KOPT-K1 (cell line): ENCODE results near the gene SHOX.
"Not testable (repeated sequence)": the region's sequence is repeated elsewhere in the genome, so short reads cannot be mapped to it uniquely, and the experiment has no call there.

ENCODE experiments used
- H3K27ac ChIP-seq: fragments of 200-600 bp; sonication (generic); 2 replicates; pipeline ENCODE4 v1.5.1; 2016; ENCODE audit warnings: antibody characterized with exemption, mild to moderate bottlenecking, low read depth, low read length; ENCODE audit not compliant: poor library complexity, severe bottlenecking
- H3K36me3 ChIP-seq: fragments of 200-600 bp; sonication (generic); 2 replicates; pipeline ENCODE4 v1.5.1; 2017; ENCODE audit warnings: antibody characterized with exemption, mild to moderate bottlenecking, low read length, moderate library complexity; ENCODE audit not compliant: insufficient read depth
- H3K9me3 ChIP-seq: fragments of 200-600 bp; sonication (generic); 2 replicates; pipeline ENCODE4 v1.5.1; 2017; ENCODE audit warnings: antibody characterized with exemption, low read length, mild to moderate bottlenecking; ENCODE audit not compliant: insufficient read depth, poor library complexity, severe bottlenecking

Gene SHOX

DNA sequence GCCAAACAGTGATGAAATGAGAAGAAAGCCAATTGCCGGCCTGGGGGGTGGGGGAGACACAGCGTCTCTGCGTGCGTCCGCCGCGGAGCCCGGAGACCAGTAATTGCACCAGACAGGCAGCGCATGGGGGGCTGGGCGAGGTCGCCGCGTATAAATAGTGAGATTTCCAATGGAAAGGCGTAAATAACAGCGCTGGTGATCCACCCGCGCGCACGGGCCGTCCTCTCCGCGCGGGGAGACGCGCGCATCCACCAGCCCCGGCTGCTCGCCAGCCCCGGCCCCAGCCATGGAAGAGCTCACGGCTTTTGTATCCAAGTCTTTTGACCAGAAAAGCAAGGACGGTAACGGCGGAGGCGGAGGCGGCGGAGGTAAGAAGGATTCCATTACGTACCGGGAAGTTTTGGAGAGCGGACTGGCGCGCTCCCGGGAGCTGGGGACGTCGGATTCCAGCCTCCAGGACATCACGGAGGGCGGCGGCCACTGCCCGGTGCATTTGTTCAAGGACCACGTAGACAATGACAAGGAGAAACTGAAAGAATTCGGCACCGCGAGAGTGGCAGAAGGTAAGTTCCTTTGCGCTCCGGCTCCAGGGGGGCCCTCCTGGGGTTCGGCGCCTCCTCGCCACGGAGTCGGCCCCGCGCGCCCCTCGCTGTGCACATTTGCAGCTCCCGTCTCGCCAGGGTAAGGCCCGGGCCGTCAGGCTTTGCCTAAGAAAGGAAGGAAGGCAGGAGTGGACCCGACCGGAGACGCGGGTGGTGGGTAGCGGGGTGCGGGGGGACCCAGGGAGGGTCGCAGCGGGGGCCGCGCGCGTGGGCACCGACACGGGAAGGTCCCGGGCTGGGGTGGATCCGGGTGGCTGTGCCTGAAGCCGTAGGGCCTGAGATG, at the start of gene SHOX:
Gene SHOX (plus strand): TSS at position 180 of the 885 bp plus-strand sequence. CDS start 107 bp downstream, at position 287.
- Histone ChIP-seq H3K36me3 (no peaks in the 10 kb centered on the region), H3K27ac (no peak within 1 kb of the TSS), H3K9me3 (peaks cover 6% of the 10 kb centered on the region)

DNA sequence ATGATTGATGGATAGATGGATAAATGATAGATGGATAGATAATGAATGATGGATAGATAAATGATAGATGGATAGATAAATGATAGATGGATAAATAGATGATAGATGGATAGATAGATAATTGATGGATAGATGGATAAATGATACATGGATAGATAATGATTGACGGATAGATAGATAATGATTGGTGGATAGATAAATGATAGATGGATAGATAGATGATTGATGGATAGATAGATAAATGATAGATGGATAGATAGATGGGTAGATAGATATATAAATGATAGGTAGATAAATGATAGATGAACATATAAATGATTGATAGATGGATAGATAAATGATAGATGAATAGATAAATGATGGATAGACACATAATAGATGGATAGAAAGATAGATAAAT, 49.5 kb upstream of the SHOX start:
- no peaks in the 10 kb centered on the region for H3K9me3 ChIP-seq
- no peak overlapping the region for H3K27ac ChIP-seq
- no peaks in the 10 kb centered on the region for H3K36me3 ChIP-seq

DNA sequence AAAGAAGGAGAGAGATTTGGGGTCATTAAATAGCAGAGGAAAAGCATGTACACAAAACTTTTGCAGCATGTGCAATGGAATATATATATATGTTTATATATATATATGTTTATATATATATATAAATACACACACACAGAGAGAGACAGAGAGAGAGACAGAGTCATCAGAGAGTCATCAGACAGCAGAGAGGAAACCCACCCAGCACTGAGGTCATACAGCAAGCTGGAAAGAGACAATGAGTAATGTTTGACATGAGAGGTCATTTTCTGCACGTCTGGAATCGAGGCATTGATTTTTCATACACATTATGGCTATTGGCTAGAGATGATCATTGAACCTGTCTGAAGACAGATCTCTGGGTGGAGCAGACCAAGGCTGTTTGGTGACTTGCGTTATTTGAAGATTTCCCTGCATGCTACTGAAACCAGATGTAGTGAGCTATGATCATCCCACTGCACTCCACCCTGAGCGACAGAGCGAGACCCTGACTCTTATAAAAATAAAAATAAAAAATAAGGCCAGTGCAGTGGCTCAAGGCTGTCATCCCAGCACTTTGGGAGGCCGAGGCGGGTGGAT, 48.8 kb upstream of the SHOX start:
- Histone ChIP-seq H3K9me3 (no peaks in the 10 kb centered on the region), H3K27ac (no peak overlapping the region), H3K36me3 (no peaks in the 10 kb centered on the region)

DNA sequence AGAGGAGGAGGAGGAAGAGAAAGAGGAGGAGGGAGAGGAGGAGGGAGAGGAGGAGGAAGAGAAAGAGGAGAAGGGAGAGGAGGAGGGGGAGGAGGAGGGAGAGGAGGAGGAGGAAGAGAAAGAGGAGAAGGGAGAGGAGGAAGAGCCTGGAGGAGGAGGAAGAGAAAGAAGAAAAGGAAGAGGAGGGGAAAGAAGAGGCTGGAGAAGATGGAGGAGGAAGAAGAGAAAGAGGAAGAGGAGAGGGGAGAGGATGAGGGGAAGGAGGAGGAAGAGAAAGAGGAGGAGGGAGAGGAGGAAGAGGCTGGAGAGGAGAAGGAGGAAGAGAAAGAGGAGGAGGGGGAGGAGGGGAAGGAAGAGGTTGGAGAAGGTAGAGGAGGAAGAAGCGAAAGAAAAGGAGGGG, 46.0 kb upstream of the SHOX start:
- no peaks in the 10 kb centered on the region for H3K36me3 ChIP-seq
- no peaks in the 10 kb centered on the region for H3K9me3 ChIP-seq
- H3K27ac ChIP-seq: no peak overlapping the region

DNA sequence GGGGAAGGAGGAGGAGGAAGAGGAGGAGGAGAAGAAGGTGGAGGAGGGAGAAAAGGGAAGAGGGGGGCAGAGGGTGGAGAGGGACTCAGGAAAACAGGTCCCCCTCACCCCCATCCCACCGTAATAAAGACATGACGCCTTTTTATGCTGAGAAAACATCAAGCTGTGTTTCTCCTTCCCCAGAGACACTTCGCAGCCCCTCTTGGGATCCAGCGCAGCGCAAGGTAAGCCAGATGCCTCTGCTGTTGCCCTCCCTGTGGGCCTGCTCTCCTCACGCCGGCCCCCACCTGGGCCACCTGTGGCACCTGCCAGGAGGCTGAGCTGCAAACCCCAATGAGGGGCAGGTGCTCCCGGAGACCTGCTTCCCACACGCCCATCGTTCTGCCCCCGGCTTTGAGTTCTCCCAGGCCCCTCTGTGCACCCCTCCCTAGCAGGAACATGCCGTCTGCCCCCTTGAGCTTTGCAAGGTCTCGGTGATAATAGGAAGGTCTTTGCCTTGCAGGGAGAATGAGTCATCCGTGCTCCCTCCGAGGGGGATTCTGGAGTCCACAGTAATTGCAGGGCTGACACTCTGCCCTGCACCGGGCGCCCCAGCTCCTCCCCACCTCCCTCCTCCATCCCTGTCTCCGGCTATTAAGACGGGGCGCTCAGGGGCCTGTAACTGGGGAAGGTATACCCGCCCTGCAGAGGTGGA, 45.3 kb upstream of the SHOX start:
- H3K9me3 ChIP-seq: no peaks in the 10 kb centered on the region
- H3K27ac ChIP-seq: no peak overlapping the region
- no peaks in the 10 kb centered on the region for H3K36me3 ChIP-seq

DNA sequence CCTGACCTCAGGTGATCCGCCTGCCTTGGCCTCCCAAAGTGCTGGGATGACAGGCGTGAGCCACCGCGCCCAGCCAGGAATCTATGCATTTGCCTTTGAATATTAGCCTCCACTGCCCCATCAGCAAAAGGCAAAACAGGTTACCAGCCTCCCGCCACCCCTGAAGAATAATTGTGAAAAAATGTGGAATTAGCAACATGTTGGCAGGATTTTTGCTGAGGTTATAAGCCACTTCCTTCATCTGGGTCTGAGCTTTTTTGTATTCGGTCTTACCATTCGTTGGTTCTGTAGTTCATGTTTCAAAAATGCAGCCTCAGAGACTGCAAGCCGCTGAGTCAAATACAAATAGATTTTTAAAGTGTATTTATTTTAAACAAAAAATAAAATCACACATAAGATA, 44.2 kb upstream of the SHOX start:
- no peaks in the 10 kb centered on the region for H3K36me3 ChIP-seq
- no peak overlapping the region for H3K27ac ChIP-seq
- no peaks in the 10 kb centered on the region for H3K9me3 ChIP-seq

DNA sequence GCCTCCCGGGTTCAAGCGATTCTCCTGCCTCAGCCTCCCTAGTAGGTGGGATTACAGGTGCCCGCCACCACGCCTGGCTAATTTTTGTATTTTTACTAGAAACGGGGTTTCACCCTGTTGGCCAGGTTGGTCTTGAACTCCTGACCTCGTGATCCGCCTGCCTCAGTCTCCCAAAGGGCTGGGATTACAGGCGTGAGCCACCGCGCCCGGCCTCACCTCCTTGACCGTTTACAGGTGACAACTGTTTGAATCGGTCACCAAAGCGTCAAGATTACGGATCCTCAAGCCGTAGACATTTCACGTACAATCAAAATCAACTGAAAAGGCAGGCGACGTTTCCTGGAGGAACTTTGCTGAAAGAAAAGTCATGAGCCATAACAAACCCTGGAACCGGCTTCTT, 41.3 kb upstream of the SHOX start:
- not testable (repeated sequence) for H3K27ac ChIP-seq, H3K9me3 ChIP-seq, H3K36me3 ChIP-seq

DNA sequence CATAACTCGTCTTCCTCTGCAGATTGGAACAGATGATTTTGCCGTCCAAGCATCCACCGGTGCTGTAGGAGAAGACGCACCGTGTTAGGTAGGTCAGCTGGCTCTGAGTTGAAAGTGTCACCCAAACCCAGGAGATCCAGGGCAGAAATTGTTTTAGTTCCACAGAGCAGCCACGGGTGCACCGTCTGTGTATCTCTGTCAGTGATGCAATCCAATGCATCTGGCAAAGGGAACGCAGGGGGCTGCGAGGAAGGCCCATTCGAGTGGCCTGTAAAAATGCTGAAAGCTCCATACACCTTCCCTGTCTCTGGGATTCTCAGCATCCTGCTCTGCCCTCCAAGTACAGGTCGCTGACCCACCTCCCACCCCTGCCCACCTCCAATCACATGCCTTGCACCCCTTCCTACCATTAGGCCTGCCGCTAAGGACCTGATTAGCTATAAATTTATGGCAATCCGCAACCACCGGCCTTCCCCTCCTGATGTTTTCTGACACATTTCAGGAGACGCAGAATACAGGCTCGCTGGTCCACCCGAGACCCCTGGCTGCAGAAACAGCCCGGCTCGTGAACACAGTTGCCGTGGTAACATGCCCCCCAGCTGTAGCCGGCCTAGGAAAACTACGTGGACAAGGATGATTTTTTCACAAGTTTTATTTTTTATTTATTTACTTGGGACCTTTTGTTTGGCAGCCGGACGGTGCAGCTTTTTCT, 39.7 kb upstream of the SHOX start:
- H3K9me3 ChIP-seq: no peaks in the 10 kb centered on the region
- H3K27ac ChIP-seq: no peak overlapping the region
- no peaks in the 10 kb centered on the region for H3K36me3 ChIP-seq

DNA sequence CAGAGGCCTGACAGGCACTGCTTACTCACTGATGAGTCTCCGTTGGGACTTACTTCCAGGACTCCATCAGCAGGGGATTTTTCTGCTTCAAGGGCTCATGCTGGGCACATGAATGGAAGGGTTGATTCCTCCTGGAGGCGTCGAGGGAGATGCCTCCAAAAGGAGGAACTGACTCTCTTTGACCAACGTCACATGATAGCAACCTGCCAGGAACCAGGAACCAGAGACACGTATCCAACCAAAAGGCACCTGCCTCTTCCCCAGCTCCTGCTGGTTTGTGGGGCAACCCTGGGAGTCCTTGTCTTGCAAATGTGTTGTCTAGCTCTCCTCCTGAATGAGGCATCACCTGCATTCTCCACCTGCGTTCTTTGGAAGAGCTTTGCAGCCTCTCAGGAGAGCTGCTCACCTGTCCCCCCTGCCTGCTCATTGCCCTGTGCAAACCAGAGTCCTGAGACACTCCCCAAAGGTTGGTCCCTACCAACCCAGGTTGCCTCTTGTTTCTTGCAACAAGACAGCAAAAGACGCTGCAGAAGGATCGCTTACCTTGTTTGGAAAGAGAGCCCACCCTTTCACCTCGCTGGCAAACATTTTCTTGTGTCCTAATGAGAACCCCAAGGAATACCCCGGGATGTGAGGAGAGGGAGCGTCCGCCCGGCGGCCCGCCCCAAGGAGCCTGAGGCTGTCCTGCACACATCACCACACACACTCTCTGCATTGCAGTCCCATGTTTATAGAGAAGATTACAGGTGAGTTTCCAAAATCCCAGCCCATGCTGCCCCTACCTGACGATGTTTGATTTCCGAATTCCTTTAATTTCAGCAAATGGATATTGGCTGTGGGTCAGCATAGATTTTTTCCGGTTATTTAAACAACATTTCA, 30.5 kb upstream of the SHOX start:
- Histone ChIP-seq H3K9me3 (peaks cover 23% of the 10 kb centered on the region), H3K36me3 (no peaks in the 10 kb centered on the region), H3K27ac (no peak overlapping the region)

DNA sequence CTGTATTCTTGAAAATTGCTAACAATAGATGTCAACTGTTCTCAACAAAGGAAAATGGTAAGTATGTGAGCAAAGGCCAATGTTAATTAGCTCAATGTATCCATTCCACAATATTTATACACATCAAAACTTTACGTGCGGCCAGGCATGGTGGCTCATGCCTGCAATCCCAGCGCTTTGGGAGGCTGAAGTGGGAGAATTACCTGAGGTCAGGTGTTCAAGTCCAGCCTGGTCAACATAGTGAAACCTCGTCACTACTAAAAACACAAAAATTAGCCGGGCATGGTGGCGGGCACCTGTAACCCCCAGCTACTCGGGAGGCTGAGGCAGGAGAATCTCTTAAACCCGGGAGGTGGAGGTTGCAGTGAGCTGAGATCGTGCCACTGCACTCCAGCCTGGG, 27.6 kb upstream of the SHOX start:
- H3K27ac ChIP-seq, H3K9me3 ChIP-seq, H3K36me3 ChIP-seq: not testable (repeated sequence)

DNA sequence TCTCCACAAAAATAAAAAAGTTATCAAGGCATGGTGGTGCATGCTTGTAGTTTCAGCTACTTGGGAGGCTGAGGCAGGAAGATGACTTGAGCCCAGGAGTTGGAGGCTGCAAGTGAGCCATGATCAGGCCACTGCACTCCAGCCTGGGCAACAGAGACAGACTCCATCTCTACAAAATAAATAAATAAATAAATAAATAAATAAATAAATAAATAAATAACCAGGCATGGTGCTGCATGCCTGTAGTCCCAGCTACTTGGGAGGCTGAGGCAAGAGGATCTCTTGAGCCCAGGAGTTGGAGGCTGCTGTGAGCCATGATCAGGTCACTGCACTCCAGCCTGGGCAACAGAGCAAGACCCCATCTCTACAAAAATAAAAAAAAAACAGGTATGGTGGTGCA, 26.0 kb upstream of the SHOX start:
- H3K9me3 ChIP-seq, H3K36me3 ChIP-seq, H3K27ac ChIP-seq: not testable (repeated sequence)

DNA sequence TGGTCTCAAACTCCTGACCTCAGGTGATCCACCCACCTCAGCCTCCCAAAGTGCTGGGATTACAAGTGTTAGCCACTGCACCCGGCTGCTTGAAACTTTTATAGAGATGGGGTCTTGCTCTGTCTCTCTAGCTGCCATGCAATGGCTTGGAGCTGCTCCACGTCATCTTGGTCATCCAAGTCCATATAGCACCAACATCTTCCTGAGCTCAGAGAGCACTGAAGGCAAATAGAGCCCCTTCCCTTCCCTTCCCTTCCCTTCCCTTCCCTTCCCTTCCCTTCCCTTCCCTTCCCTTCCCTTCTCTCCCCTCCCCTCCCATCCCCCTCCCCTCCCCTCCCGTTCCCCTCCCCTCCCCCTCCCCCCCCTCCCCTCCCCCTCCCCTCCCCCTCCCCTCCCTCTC, 22.5 kb upstream of the SHOX start:
- H3K9me3 ChIP-seq, H3K36me3 ChIP-seq, H3K27ac ChIP-seq: not testable (repeated sequence)

DNA sequence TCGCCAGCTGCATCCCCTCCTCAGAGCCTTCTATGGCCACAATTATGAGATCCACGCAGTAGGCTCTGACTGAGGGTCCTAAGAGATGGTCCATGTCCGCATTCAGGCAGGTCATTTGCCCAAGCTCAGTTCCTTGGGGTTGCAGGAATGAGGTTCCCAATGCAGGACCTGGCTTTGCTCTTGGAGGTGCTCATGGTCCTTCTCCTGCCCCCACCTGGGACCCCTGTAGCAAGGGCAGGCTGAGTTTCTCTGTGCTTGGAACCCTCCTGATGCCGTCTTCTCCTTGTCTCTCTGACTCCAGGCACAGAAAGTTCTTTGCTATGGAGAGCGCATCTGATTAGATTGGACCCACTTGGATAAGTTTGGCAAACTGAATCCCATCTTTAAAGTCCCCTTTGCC, 16.5 kb upstream of the SHOX start:
- peaks cover 10% of the 10 kb centered on the region for H3K9me3 ChIP-seq
- no peak overlapping the region for H3K27ac ChIP-seq
- H3K36me3 ChIP-seq: no peaks in the 10 kb centered on the region

DNA sequence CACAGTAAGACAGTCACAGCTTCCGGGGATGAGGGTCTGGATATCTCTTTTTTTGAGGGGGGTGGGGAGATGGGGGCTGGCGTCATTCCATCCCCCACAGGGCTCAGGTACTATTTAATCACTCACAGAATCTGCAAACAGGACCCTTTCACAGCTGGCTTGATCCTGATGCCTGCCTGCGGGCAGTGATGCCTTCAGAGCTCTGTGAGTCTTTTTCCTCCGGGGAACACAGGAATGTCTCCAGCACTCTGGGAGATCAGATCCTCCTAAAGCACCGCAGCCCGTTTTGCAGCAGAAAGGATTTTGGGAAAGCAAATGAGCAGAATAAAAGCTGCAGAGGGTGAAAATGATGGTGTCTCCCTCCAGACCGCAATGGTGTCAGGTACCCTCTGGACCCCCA, 13.2 kb upstream of the SHOX start:
- H3K36me3 ChIP-seq: no peaks in the 10 kb centered on the region
- no peaks in the 10 kb centered on the region for H3K9me3 ChIP-seq
- H3K27ac ChIP-seq: no peak overlapping the region
